Measurements from ENCODE around the gene HS3ST5. TPM values are rescaled to one million over a fixed set of nuclear protein-coding genes. Genes with fewer than 3 reads are reported as not detected.

HS3ST5 gene
- total and polyA plus RNA-seq, 2 experiments from 2014 or later: 2.8 to 3.5 TPM

DNA sequence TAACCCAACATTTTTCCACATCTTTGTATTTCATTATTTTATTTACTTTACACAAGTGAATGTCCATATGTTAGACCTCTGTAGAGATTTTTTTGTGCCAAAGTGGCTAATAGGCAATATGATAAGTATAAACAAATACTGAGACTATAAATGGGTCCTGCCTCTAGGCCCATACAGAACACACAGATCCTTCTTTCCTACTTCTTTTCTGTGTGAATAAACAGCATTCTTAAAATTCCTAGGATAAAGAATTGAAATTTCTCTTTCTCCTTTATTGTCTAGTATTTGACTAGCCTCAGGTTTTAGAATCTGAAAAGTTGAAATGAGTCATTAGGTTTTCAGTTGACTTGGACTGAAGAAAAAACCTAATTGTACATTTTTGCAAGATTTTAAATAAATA lies 46.3 kb upstream of the HS3ST5 start (continued):
- TF ChIP-seq, protein P1, sequence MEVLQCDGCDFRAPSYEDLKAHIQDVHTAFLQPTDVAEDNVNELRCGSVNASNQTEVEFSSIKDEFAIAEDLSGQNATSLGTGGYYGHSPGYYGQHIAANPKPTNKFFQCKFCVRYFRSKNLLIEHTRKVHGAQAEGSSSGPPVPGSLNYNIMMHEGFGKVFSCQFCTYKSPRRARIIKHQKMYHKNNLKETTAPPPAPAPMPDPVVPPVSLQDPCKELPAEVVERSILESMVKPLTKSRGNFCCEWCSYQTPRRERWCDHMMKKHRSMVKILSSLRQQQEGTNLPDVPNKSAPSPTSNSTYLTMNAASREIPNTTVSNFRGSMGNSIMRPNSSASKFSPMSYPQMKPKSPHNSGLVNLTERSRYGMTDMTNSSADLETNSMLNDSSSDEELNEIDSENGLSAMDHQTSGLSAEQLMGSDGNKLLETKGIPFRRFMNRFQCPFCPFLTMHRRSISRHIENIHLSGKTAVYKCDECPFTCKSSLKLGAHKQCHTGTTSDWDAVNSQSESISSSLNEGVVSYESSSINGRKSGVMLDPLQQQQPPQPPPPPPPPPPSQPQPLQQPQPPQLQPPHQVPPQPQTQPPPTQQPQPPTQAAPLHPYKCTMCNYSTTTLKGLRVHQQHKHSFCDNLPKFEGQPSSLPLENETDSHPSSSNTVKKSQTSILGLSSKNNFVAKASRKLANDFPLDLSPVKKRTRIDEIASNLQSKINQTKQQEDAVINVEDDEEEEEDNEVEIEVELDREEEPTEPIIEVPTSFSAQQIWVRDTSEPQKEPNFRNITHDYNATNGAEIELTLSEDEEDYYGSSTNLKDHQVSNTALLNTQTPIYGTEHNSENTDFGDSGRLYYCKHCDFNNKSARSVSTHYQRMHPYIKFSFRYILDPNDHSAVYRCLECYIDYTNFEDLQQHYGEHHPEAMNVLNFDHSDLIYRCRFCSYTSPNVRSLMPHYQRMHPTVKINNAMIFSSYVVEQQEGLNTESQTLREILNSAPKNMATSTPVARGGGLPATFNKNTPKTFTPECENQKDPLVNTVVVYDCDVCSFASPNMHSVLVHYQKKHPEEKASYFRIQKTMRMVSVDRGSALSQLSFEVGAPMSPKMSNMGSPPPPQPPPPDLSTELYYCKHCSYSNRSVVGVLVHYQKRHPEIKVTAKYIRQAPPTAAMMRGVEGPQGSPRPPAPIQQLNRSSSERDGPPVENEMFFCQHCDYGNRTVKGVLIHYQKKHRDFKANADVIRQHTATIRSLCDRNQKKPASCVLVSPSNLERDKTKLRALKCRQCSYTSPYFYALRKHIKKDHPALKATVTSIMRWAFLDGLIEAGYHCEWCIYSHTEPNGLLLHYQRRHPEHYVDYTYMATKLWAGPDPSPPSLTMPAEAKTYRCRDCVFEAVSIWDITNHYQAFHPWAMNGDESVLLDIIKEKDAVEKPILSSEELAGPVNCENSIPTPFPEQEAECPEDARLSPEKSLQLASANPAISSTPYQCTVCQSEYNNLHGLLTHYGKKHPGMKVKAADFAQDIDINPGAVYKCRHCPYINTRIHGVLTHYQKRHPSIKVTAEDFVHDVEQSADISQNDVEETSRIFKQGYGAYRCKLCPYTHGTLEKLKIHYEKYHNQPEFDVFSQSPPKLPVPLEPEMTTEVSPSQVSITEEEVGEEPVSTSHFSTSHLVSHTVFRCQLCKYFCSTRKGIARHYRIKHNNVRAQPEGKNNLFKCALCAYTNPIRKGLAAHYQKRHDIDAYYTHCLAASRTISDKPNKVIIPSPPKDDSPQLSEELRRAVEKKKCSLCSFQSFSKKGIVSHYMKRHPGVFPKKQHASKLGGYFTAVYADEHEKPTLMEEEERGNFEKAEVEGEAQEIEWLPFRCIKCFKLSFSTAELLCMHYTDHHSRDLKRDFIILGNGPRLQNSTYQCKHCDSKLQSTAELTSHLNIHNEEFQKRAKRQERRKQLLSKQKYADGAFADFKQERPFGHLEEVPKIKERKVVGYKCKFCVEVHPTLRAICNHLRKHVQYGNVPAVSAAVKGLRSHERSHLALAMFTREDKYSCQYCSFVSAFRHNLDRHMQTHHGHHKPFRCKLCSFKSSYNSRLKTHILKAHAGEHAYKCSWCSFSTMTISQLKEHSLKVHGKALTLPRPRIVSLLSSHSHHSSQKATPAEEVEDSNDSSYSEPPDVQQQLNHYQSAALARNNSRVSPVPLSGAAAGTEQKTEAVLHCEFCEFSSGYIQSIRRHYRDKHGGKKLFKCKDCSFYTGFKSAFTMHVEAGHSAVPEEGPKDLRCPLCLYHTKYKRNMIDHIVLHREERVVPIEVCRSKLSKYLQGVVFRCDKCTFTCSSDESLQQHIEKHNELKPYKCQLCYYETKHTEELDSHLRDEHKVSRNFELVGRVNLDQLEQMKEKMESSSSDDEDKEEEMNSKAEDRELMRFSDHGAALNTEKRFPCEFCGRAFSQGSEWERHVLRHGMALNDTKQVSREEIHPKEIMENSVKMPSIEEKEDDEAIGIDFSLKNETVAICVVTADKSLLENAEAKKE (CRISPR knock-in tag; IDR thresholded peaks at IDR 0.05): no peak
- TF ChIP-seq, protein P2, sequence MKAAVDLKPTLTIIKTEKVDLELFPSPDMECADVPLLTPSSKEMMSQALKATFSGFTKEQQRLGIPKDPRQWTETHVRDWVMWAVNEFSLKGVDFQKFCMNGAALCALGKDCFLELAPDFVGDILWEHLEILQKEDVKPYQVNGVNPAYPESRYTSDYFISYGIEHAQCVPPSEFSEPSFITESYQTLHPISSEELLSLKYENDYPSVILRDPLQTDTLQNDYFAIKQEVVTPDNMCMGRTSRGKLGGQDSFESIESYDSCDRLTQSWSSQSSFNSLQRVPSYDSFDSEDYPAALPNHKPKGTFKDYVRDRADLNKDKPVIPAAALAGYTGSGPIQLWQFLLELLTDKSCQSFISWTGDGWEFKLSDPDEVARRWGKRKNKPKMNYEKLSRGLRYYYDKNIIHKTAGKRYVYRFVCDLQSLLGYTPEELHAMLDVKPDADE (IDR thresholded peaks at IDR 0.05): no peak
- TF ChIP-seq ZNF331 (CRISPR knock-in tag; IDR thresholded peaks at IDR 0.05; ENCODE audit: low read depth): no peak
- no peak for TF ChIP-seq EZH2 (IDR thresholded peaks at IDR 0.05; ENCODE audit: low read depth, unreplicated experiment)
- no peak for TF ChIP-seq JUNB (IDR thresholded peaks at IDR 0.05; ENCODE audit: unreplicated experiment)
- no peak for TF ChIP-seq CREB1 (CRISPR knock-in tag; IDR thresholded peaks at IDR 0.05; ENCODE audit: low read depth)

DNA sequence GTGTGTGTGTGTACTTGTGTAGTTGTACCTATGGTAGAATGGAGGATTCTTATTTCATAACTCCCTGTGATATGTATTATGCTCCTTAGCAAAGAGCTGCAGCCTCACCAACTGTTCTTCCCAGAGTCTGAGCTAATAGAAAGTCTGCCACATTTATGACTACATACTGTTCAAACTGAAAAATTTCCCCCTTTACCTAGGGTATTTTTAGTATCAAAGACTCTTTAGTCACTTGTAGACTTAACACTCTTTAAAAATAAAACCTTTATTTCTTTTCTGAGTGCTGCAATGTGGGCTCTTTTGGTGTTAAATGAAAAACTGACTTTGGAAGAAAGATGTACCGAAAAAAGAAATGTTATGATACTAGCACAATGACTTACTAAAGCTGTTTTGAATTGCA lies 39.6 kb upstream of the HS3ST5 start:
- H3K4me3 Mint-ChIP-seq: no peak overlapping the region
- no peak overlapping the region for H2AFZ ChIP-seq
- no peaks in the 10 kb centered on the region for H4K20me1 ChIP-seq (replicated peaks; ENCODE audit: insufficient read depth)
- no peak overlapping the region for H3K4me3 ChIP-seq
- no peaks in the 10 kb centered on the region for H3K9me2 ChIP-seq (ENCODE audit: insufficient read depth)
- H3K27ac Mint-ChIP-seq: no peak overlapping the region
- no peaks in the 10 kb centered on the region for H3K79me2 ChIP-seq (replicated peaks; ENCODE audit: insufficient read depth)
- peaks cover 38% of the 10 kb centered on the region for H3K4me1 Mint-ChIP-seq
- H3F3A ChIP-seq (replicated peaks; ENCODE audit: low read depth): no peaks in the 10 kb centered on the region
- H3K36me3 Mint-ChIP-seq (ENCODE audit: low read depth): no peaks in the 10 kb centered on the region
- no peaks in the 10 kb centered on the region for H3K27me3 ChIP-seq (ENCODE audit: insufficient read depth)
- no peaks in the 10 kb centered on the region for H3K9me3 Mint-ChIP-seq
- no peaks in the 10 kb centered on the region for H3K27me3 Mint-ChIP-seq (ENCODE audit: insufficient read depth, low read depth, poor library complexity)
- H3K4me1 ChIP-seq (ENCODE audit: insufficient read depth): peaks cover 30% of the 10 kb centered on the region
- no peak overlapping the region for H3K4me2 ChIP-seq
- DNase-seq (ENCODE audit: low spot score): no peak
- no peaks in the 10 kb centered on the region for H3K36me3 ChIP-seq (ENCODE audit: insufficient read depth)
- no peak for ATAC-seq
- H3K27ac ChIP-seq (ENCODE audit: low read depth): no peak overlapping the region
- TF ChIP-seq ZNF331 (CRISPR knock-in tag; IDR thresholded peaks at IDR 0.05; ENCODE audit: low read depth) (no peak), JUNB (IDR thresholded peaks at IDR 0.05; ENCODE audit: unreplicated experiment) (no peak), STAT1 (IDR thresholded peaks at IDR 0.05; ENCODE audit: unreplicated experiment) (no peak), EZH2phosphoT487 (IDR thresholded peaks at IDR 0.05; ENCODE audit: unreplicated experiment) (no peak), ZNF114 (CRISPR knock-in tag; IDR thresholded peaks at IDR 0.05) (no peak), CREB1 (CRISPR knock-in tag; IDR thresholded peaks at IDR 0.05; ENCODE audit: low read depth) (no peak)
- TF ChIP-seq, protein P3, sequence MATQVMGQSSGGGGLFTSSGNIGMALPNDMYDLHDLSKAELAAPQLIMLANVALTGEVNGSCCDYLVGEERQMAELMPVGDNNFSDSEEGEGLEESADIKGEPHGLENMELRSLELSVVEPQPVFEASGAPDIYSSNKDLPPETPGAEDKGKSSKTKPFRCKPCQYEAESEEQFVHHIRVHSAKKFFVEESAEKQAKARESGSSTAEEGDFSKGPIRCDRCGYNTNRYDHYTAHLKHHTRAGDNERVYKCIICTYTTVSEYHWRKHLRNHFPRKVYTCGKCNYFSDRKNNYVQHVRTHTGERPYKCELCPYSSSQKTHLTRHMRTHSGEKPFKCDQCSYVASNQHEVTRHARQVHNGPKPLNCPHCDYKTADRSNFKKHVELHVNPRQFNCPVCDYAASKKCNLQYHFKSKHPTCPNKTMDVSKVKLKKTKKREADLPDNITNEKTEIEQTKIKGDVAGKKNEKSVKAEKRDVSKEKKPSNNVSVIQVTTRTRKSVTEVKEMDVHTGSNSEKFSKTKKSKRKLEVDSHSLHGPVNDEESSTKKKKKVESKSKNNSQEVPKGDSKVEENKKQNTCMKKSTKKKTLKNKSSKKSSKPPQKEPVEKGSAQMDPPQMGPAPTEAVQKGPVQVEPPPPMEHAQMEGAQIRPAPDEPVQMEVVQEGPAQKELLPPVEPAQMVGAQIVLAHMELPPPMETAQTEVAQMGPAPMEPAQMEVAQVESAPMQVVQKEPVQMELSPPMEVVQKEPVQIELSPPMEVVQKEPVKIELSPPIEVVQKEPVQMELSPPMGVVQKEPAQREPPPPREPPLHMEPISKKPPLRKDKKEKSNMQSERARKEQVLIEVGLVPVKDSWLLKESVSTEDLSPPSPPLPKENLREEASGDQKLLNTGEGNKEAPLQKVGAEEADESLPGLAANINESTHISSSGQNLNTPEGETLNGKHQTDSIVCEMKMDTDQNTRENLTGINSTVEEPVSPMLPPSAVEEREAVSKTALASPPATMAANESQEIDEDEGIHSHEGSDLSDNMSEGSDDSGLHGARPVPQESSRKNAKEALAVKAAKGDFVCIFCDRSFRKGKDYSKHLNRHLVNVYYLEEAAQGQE (IDR thresholded peaks at IDR 0.05; ENCODE audit: unreplicated experiment): no peak

All from GM23338 (cell line).